Gastrocnemius medialis (tissue), 4 donors: ENCODE data around the gene HDHD5.

ENCODE experiments used
- POLR2A ChIP-seq, 2 donors: fragments of 450-650 bp; IDR thresholded peaks; one replicate each; pipeline ENCODE4 v1.6.1; 2017; ENCODE audit warnings: antibody characterized with exemption in 2 of 2, mild to moderate bottlenecking in 2 of 2, moderate library complexity in 2 of 2
- TF ChIP-seq, protein P1 (sequence below), 5 experiments: fragments of 450-650 bp in 3 of 5; fragments of 200-600 bp in 2 of 5; sonication (generic) in 2 of 5; IDR thresholded peaks in 4 of 5; conservative IDR thresholded peaks in 1 of 5; 1 replicate in 4 of 5; 2 replicates in 1 of 5; pipeline ENCODE4 v1.5.1; 2016 to 2019; ENCODE audit warnings: antibody characterized with exemption in 5 of 5, mild to moderate bottlenecking in 3 of 5, moderate library complexity in 3 of 5

- no peak for TF ChIP-seq POLR2A (IDR thresholded peaks at IDR 0.05)
- TF ChIP-seq, protein P1, sequence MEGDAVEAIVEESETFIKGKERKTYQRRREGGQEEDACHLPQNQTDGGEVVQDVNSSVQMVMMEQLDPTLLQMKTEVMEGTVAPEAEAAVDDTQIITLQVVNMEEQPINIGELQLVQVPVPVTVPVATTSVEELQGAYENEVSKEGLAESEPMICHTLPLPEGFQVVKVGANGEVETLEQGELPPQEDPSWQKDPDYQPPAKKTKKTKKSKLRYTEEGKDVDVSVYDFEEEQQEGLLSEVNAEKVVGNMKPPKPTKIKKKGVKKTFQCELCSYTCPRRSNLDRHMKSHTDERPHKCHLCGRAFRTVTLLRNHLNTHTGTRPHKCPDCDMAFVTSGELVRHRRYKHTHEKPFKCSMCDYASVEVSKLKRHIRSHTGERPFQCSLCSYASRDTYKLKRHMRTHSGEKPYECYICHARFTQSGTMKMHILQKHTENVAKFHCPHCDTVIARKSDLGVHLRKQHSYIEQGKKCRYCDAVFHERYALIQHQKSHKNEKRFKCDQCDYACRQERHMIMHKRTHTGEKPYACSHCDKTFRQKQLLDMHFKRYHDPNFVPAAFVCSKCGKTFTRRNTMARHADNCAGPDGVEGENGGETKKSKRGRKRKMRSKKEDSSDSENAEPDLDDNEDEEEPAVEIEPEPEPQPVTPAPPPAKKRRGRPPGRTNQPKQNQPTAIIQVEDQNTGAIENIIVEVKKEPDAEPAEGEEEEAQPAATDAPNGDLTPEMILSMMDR (IDR thresholded peaks at IDR 0.05 in 4 of 5, conservative IDR thresholded peaks at IDR 0.05 in 1 of 5) = no peak
Measured at GRCh38 chr22:17100621-17101020, 58.5 kb downstream of the HDHD5 start.
